HUES48 (cell line): ENCODE measurements around the gene ADD2.
"Not testable (repeated sequence)": the region's sequence is repeated elsewhere in the genome, so short reads cannot be mapped to it uniquely, and the experiment has no call there.

Experiments
- H3K27ac ChIP-seq: one replicate; pipeline ENCODE4 v1.7.0; 2013; ENCODE audit warnings: low read depth, low read length, inconsistent platforms
- H3K27me3 ChIP-seq: 2 replicates; pipeline ENCODE4 v1.6.1; 2013; ENCODE audit warnings: mild to moderate bottlenecking, low read length; ENCODE audit not compliant: control insufficient read depth, insufficient read depth
- H3K36me3 ChIP-seq: 2 replicates; pipeline ENCODE4 v1.6.1; 2013; ENCODE audit warnings: low read length; ENCODE audit not compliant: control insufficient read depth, insufficient read depth
- H3K4me1 ChIP-seq: 2 replicates; pipeline ENCODE4 v1.6.1; 2013; ENCODE audit warnings: mild to moderate bottlenecking, low read length; ENCODE audit not compliant: control insufficient read depth, insufficient read depth
- H3K4me3 ChIP-seq: 2 replicates; pipeline ENCODE4 v1.5.1; 2013; ENCODE audit warnings: mild to moderate bottlenecking, low read depth, low read length
- H3K9ac ChIP-seq: 2 replicates; pipeline ENCODE4 v1.6.1; 2013; ENCODE audit warnings: mild to moderate bottlenecking, low read depth, low read length, moderate library complexity
- H3K9me3 ChIP-seq: 2 replicates; pipeline ENCODE4 v1.6.1; 2013; ENCODE audit warnings: low read length; ENCODE audit not compliant: control insufficient read depth, insufficient read depth

ADD2 gene

DNA sequence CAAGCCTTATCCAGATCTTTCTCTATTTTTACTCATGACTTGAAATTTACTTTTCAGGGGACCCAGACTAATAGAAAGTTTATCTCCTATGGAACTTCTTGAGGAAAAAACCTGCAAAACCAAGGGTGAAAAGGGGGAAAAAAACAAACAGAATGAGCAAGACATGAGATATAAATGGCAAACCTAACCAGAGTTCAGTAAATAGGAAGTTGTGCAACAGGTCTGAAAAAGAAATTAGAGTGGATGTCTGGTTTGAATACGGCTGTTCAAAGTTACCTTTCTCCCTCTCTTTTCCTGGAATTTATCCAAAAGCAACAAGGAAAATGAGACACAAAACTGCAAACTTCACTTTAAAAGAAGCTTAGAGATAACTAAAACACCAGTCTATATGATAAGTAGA lies 135.6 kb downstream of the ADD2 start:
- Histone ChIP-seq H3K36me3 (no peaks in the 10 kb centered on the region), H3K4me1 (peaks cover 3% of the 10 kb centered on the region; the same call in 1 of the 2 replicates)

DNA sequence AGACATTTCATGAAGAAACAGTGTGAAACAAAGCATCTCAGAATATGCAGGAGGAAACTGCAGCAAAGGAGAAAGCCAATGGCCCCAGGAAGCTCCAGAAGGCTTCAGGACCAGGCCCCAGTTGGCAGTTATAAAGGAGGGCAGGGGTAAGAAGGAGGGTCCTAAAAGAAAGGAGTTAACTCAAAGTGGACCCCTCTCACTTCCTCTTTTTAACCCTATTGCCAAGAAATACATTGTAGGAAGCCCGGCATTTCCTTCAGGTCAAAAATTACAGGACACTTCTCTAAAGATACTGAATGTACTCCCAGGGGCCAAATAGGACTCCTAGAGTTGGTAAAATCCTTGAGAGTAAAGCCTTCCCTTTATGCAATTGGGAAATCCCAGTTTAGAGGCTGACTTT lies 137.2 kb downstream of the ADD2 start:
- Histone ChIP-seq H3K27ac (no peak overlapping the region), H3K36me3 (no peaks in the 10 kb centered on the region), H3K9ac (no peak overlapping the region), H3K4me3 (no peak overlapping the region), H3K27me3 (no peaks in the 10 kb centered on the region), H3K4me1 (peaks cover 16% of the 10 kb centered on the region), H3K9me3 (no peaks in the 10 kb centered on the region; the same call in 1 of the 2 replicates)

More for the DNA sequence above, 135.6 kb downstream of the ADD2 start:
- no peaks in the 10 kb centered on the region; the same call in 1 of the 2 replicates for H3K9me3 ChIP-seq
- H3K27me3 ChIP-seq: no peaks in the 10 kb centered on the region
- H3K4me3 ChIP-seq: no peak overlapping the region
- no peak overlapping the region for H3K9ac ChIP-seq
- H3K27ac ChIP-seq: no peak overlapping the region

DNA sequence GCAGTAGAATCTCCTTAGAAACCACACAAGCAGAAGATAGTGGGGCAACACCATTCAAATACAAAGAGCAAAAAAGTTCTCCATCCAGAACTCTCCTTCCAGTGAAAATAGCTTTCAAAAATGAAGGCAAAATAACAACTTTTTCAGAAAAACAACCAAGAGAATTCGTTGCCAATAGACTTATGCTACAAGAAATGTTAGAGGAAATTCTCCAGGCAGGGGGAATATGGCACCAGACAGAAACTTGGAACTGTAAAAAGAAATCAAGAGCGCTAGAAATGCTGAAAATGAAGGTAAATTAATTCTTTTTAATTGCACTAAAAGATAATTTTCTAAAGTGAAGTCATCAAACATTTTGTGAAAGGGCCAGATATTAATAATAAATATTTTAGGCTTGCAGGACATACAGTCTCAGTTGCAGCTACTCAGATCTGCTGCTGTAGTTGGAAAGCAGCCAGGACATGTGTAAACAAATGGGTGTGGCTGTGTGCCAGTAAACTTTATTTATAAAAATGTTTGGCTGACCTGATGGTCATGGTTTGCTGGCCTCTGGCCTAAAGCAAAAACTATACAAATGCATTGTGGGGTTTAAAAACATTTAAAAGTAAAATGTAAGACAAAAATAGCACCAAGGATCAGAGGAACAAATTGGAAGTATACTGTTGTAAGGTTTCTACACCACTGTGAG lies 140.6 kb downstream of the ADD2 start:
- Histone ChIP-seq H3K4me3 (no peak overlapping the region), H3K27ac (no peak overlapping the region), H3K27me3 (no peaks in the 10 kb centered on the region)

DNA sequence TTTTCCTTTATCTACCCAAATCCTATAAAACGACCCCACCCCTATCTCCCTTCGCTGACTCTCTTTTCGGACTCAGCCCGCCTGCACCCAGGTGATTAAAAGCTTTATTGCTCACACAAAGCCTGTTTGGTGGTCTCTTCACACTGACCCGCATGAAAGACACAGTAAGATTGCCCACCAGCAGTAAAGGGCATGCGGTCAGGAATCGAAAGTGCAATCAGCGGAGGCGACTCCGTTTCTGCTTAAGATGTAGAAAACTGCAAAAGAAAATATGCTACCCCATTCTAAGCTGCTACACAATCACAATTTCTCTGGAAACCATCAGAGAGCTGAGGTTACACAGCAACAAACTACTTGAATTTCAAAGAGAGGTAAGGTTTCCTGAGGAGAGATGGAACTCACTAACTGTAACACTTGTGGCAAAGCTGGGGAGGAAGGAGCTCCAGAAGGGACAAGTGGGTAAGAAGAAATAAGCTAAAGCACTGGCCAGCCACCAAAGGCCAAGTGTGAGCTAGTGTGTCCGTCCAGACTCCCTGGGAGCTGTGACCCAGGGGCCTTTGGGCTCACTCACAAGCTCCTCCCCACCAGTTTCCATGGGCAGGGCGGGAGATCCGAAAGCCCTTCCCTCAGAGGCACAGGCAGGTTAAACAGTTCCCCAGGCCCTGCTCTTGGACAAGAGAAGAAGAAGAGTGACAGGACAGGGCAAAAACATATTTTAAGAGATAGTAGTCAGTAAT lies 141.6 kb downstream of the ADD2 start:
- peak overlapping the region; percentile 31 for H3K4me3 ChIP-seq
- H3K36me3 ChIP-seq: no peaks in the 10 kb centered on the region
- peak overlapping the region; percentile 73 for H3K27ac ChIP-seq
- H3K27me3 ChIP-seq: no peaks in the 10 kb centered on the region
- H3K9me3 ChIP-seq: no peaks in the 10 kb centered on the region
- H3K9ac ChIP-seq: peak overlapping the region; percentile 67
- peaks cover 16% of the 10 kb centered on the region for H3K4me1 ChIP-seq

More for the DNA sequence above, 140.6 kb downstream of the ADD2 start:
- Histone ChIP-seq H3K9me3 (no peaks in the 10 kb centered on the region), H3K36me3 (no peaks in the 10 kb centered on the region), H3K9ac (no peak overlapping the region), H3K4me1 (peaks cover 16% of the 10 kb centered on the region)

DNA sequence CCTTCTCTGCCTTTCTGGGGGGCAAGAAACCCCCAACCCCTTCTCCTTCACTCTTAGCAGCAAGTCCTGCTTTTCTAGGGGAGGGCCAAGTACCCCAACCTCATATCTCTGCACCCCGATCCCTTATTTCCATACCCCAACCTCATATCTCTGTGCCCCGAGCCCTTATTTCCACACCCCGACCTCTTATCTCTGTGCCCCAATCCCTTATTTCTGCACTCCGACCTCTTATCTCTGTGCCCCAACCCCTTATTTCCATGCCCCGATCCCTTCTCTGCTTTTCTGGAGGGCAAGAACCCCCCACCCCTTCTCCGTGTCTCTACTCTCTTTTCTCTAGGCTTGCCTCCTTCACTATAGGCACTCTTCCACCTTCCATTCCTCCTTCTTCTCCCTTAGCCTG lies 146.5 kb downstream of the ADD2 start:
- H3K9me3 ChIP-seq, H3K36me3 ChIP-seq, H3K9ac ChIP-seq, H3K27ac ChIP-seq, H3K27me3 ChIP-seq, H3K4me3 ChIP-seq: not testable (repeated sequence)
- H3K4me1 ChIP-seq: peaks cover 15% of the 10 kb centered on the region

DNA sequence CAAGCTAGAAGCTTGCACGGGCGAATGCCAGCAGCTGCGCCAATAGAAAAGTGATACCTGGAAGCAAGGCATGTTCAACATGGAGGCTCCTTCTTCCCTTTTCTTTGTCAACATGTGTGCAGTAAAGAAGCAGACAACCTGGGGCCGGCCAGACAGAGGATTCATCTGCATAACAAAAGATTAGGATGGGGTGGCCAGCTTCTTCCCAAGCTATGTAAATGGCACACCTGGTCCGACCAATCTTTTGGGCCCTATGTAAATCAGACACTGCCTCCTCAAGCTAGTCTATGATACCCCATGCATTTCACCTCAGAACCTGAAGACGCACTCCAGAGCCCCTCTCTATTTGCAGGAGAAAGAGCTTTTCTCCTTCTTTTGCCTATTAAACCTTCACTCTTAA lies 148.0 kb downstream of the ADD2 start:
- Histone ChIP-seq H3K27me3 (no peaks in the 10 kb centered on the region), H3K27ac (peak overlapping the region; percentile 68), H3K9me3 (0 out of 2 replicates have a peak, but pooled peaks cover 3% of the 10 kb centered on the region), H3K9ac (no peak overlapping the region), H3K4me1 (peaks cover 11% of the 10 kb centered on the region), H3K36me3 (no peaks in the 10 kb centered on the region), H3K4me3 (peak overlapping the region; percentile 15; the same call in 1 of the 2 replicates)

DNA sequence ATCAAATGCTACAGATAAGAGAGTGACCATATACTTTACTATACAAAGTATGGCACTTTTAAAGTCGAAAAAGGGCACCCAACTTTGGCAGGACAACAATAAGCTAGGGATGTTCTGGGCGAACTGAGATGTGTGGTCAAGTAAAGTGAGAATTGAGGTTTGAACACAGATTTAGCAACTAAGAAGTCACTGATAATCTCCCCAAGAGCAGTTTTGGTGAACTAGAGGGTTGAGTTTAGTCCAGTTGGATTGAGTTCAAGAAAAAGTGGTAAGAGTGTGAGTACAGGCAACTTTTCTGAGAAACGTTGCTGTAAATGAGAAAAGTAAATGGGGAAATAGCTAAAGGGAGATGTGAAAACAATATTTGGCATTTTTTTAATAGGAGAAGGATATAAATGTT lies 148.8 kb downstream of the ADD2 start:
- Histone ChIP-seq H3K27ac (no peak overlapping the region), H3K27me3 (no peaks in the 10 kb centered on the region), H3K4me3 (no peak overlapping the region)

DNA sequence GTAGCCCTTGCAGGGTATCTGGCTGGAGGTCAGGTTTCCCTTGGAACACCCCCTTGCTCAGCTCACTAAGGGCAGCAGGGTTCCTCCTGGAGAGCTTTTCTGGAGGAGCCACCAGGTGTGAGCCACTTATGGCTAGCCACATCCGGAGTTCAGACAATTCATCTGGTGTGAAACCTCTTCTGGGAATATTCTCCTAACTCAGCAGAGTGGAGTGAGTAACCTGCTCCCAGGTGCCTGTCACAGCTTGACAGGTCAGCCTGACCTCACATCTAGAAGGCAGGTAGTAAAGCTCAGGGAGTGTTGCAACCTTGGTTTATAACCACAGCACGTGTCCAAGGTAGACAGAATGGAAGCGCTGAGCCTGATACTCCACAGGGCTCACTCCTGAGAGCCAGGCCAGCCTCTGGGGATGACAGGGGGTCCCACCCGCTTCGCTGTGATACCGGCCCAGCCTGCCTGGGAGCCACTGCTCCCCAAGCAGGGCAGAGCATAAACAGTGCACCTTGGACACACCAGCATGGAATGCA lies 151.8 kb downstream of the ADD2 start:
- Histone ChIP-seq H3K27me3 (no peaks in the 10 kb centered on the region), H3K4me1 (peaks cover 11% of the 10 kb centered on the region), H3K9ac (no peak overlapping the region), H3K36me3 (no peaks in the 10 kb centered on the region), H3K9me3 (0 out of 2 replicates have a peak, but pooled peaks cover 3% of the 10 kb centered on the region), H3K4me3 (no peak overlapping the region), H3K27ac (no peak overlapping the region)

More for the DNA sequence above, 148.8 kb downstream of the ADD2 start:
- H3K4me1 ChIP-seq: peaks cover 11% of the 10 kb centered on the region
- H3K36me3 ChIP-seq: no peaks in the 10 kb centered on the region
- H3K9ac ChIP-seq: no peak overlapping the region
- H3K9me3 ChIP-seq: 0 out of 2 replicates have a peak, but pooled peaks cover 3% of the 10 kb centered on the region

DNA sequence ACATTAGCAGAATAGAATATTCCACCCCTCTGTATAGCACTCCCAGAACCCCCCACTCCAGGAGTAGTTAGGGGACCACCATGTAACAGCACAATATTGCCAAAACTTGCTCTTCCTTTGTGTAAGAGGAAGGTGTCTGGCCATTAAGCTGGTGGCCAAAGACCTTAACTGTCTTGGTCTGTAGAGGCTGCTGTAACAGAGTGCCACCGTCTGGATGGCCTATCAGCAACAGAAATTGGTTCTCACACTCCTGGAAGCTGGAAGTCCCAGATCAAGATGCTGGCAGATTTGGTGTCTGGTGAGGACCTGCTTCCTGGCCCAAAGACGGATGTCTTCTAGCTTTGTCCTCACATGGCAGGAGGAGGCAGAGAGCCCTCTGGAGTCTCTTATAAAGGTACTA lies 152.8 kb downstream of the ADD2 start:
- Histone ChIP-seq H3K36me3 (no peaks in the 10 kb centered on the region), H3K27ac (no peak overlapping the region), H3K4me3 (no peak overlapping the region), H3K9ac (no peak overlapping the region), H3K27me3 (no peaks in the 10 kb centered on the region), H3K4me1 (peaks cover 9% of the 10 kb centered on the region), H3K9me3 (0 out of 2 replicates have a peak, but pooled peaks cover 3% of the 10 kb centered on the region)

DNA sequence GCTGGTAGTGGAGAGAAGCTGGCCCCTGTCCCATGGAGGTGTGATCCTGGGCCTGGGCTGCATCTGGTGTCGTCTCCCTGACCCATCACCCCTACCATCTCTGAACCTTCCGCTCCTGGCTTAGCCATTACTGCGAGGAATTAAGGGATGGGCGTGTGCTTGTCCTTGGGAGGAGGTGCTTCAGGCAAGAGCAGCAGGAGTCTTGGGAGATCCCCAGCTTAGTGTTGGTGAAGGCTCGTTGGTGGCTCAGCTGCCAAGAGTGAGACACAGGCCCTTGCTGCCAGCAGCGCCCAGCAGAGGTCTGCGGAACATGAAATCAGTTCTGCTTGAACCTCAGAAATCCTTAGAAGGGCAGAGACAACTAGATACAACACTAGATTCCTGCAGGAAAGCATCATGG lies 154.5 kb downstream of the ADD2 start:
- Histone ChIP-seq H3K9ac (no peak overlapping the region), H3K4me1 (no peaks in the 10 kb centered on the region), H3K4me3 (no peak overlapping the region), H3K9me3 (no peaks in the 10 kb centered on the region), H3K27ac (no peak overlapping the region), H3K27me3 (no peaks in the 10 kb centered on the region), H3K36me3 (no peaks in the 10 kb centered on the region)

DNA sequence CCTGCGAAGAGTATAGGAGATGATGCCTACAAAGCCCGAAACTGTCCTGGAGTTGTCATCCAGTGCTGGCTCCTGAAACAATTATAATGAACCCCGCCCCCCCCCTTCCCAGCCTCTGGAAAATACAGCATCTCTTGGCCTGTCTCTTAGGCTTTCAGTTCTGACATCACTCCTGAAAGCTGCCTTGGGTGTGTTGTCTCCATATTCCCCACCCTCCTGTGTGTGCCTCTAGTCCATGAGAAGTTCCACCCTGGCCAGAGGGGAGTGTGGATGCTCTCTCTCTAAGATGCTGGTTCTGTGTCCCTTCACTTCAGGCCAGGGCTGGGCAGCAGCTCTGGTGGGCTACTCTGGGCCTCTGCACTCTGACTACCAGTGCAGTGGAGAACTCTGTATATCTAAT lies 155.4 kb downstream of the ADD2 start:
- no peak overlapping the region for H3K27ac ChIP-seq
- no peaks in the 10 kb centered on the region for H3K27me3 ChIP-seq
- H3K4me3 ChIP-seq: no peak overlapping the region

More for the DNA sequence above, 155.4 kb downstream of the ADD2 start:
- Histone ChIP-seq H3K9ac (no peak overlapping the region), H3K9me3 (no peaks in the 10 kb centered on the region), H3K36me3 (no peaks in the 10 kb centered on the region), H3K4me1 (no peaks in the 10 kb centered on the region)
